DOHH2 (cell line): ENCODE results near the gene B3GNT8.

Experiments used
- EZH2phosphoT487 ChIP-seq: fragments of 200-600 bp; sonication (generic); IDR thresholded peaks from 2 replicates; pipeline ENCODE4 v1.6.1; 2017; ENCODE audit warnings: borderline replicate concordance, mild to moderate bottlenecking, antibody characterized with exemption, low read length, moderate library complexity, mixed read lengths
- TF ChIP-seq, protein P1 (sequence below): fragments of 200-600 bp; sonication (generic); IDR thresholded peaks from one replicate; pipeline ENCODE4 v1.5.1; 2014; ENCODE audit warnings: antibody characterized with exemption, mild to moderate bottlenecking, low read depth, low read length; ENCODE audit not compliant: poor library complexity, severe bottlenecking

DNA sequence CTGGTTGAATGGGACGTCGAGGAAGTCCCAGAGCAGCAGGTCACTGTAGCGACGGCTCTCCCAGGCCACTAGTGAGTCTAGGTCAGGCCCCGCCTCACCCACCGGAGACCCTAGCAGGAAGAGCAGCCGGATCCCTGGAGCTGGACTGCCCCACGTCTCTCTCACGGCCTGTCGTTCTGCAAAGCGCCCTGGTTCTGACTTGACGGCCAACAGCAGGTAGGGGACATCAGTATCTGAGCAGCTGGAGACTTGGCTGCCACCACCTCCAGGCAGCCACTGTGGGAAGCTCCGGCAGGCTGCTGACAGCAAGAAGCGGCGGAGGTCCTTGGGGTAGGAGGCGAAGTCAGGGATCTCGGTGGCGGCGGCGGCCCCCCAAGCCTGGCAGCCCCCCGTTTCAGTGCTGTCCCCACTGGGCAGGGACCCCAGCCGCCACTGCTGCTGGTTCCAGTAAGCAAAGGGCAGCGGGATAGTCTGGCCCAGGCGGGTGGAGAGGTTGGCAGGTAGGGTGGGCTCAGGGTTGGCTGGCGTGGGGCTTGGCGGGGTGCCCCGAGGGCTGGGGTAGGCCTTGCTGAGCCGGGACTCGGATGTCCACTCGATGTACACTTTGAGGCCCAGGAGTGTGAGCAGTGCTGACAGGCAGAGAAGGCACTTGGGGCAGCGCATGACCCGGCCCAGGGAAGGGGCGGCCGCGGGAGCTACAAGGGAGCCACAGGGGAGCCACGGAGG is 895 bp downstream of the B3GNT8 start:
- TF ChIP-seq, protein P1, sequence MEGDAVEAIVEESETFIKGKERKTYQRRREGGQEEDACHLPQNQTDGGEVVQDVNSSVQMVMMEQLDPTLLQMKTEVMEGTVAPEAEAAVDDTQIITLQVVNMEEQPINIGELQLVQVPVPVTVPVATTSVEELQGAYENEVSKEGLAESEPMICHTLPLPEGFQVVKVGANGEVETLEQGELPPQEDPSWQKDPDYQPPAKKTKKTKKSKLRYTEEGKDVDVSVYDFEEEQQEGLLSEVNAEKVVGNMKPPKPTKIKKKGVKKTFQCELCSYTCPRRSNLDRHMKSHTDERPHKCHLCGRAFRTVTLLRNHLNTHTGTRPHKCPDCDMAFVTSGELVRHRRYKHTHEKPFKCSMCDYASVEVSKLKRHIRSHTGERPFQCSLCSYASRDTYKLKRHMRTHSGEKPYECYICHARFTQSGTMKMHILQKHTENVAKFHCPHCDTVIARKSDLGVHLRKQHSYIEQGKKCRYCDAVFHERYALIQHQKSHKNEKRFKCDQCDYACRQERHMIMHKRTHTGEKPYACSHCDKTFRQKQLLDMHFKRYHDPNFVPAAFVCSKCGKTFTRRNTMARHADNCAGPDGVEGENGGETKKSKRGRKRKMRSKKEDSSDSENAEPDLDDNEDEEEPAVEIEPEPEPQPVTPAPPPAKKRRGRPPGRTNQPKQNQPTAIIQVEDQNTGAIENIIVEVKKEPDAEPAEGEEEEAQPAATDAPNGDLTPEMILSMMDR: no peak
- TF ChIP-seq EZH2phosphoT487: no peak
